ENCODE results near the gene CEACAM1. TPM values are rescaled to one million over a fixed set of nuclear protein-coding genes. Genes with fewer than 3 reads are reported as not detected.
A peak's percentile ranks its signal among the peaks of the same experiment; 100 is the strongest.

The CEACAM1 gene
- total and polyA plus RNA-seq, 2 of the 13 experiments (the other 11 are each of a cell fraction or from before 2014, with no cell fraction given) = 13.5 to 332 TPM

DNA sequence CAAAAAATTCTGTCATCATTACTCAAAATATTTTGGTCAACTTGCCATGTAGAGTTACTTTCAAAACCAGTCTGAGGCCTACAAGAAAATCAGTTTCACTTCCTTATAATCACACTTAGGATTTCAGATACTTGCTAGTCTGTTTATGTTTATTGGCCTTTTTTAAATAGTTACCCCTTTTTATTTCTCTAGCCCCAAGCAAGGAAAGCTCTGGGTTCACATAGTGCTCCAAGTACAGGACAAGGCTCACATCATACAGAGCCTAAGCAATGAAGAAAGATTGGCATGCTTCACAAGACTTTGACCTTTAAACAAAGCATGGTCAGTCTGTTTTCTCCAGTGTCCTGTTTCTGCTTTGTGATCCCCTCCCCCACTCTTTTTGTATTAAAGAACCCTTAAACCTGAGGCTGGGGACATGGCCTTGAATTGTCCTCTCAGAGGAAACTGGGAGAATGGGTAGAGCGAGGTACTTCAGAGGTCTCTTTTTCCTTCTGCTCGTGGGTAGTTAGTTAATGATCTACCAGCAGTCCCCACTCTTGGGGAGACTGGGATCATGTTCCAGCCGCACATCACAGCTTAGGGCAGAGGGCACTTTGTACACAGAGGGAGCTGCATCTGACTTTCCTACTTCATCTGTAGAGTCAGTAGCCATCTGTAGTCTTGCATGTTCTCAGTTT is 30.7 kb downstream of the CEACAM1 start (continued):
- TF ChIP-seq, protein P1, sequence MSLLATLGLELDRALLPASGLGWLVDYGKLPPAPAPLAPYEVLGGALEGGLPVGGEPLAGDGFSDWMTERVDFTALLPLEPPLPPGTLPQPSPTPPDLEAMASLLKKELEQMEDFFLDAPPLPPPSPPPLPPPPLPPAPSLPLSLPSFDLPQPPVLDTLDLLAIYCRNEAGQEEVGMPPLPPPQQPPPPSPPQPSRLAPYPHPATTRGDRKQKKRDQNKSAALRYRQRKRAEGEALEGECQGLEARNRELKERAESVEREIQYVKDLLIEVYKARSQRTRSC (CRISPR knock-in tag; IDR thresholded peaks at IDR 0.05; ENCODE audit: low read depth) = no peak
- no peak for TF ChIP-seq ZNF101 (CRISPR knock-in tag; IDR thresholded peaks at IDR 0.05; ENCODE audit: borderline replicate concordance, low read depth)
- TF ChIP-seq LCORL (IDR thresholded peaks at IDR 0.05) = no peak
- peak; percentile 60 for TF ChIP-seq LCORL (CRISPR knock-in tag; IDR thresholded peaks at IDR 0.05)
- no peak for TF ChIP-seq NAIF1 (CRISPR knock-in tag; IDR thresholded peaks at IDR 0.05; ENCODE audit: borderline replicate concordance)
- TF ChIP-seq ZBTB42 (CRISPR knock-in tag; IDR thresholded peaks at IDR 0.05) = no peak
- TF ChIP-seq NR2F6 (IDR thresholded peaks at IDR 0.05) = peak; percentile 83
- peak; percentile 69 for TF ChIP-seq NR2F6 (CRISPR knock-in tag; IDR thresholded peaks at IDR 0.05)
- TF ChIP-seq IRX3 (CRISPR knock-in tag; IDR thresholded peaks at IDR 0.05; ENCODE audit: borderline replicate concordance, low read depth) = no peak
- TF ChIP-seq ZFP82 (CRISPR knock-in tag; IDR thresholded peaks at IDR 0.05; ENCODE audit: borderline replicate concordance) = no peak
- TF ChIP-seq ZNF644 (CRISPR knock-in tag; IDR thresholded peaks at IDR 0.05; ENCODE audit: low read depth) = peak; percentile 51; the same call in 1 of the 2 replicates
- TF ChIP-seq YEATS4 (CRISPR knock-in tag; IDR thresholded peaks at IDR 0.05; ENCODE audit: borderline replicate concordance) = no peak
- TF ChIP-seq, protein P2, sequence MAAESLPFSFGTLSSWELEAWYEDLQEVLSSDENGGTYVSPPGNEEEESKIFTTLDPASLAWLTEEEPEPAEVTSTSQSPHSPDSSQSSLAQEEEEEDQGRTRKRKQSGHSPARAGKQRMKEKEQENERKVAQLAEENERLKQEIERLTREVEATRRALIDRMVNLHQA (CRISPR knock-in tag; IDR thresholded peaks at IDR 0.05) = no peak
- no peak for TF ChIP-seq MTF2 (CRISPR knock-in tag; IDR thresholded peaks at IDR 0.05; ENCODE audit: borderline replicate concordance)
- TF ChIP-seq REL (CRISPR knock-in tag; conservative IDR thresholded peaks at IDR 0.05) = no peak
- TF ChIP-seq, protein P3, sequence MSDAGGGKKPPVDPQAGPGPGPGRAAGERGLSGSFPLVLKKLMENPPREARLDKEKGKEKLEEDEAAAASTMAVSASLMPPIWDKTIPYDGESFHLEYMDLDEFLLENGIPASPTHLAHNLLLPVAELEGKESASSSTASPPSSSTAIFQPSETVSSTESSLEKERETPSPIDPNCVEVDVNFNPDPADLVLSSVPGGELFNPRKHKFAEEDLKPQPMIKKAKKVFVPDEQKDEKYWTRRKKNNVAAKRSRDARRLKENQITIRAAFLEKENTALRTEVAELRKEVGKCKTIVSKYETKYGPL (CRISPR knock-in tag; IDR thresholded peaks at IDR 0.05) = no peak
- TF ChIP-seq, protein P4, sequence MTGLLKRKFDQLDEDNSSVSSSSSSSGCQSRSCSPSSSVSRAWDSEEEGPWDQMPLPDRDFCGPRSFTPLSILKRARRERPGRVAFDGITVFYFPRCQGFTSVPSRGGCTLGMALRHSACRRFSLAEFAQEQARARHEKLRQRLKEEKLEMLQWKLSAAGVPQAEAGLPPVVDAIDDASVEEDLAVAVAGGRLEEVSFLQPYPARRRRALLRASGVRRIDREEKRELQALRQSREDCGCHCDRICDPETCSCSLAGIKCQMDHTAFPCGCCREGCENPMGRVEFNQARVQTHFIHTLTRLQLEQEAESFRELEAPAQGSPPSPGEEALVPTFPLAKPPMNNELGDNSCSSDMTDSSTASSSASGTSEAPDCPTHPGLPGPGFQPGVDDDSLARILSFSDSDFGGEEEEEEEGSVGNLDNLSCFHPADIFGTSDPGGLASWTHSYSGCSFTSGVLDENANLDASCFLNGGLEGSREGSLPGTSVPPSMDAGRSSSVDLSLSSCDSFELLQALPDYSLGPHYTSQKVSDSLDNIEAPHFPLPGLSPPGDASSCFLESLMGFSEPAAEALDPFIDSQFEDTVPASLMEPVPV (CRISPR knock-in tag; IDR thresholded peaks at IDR 0.05) = no peak
- no peak for TF ChIP-seq RBFOX2 (IDR thresholded peaks at IDR 0.05; ENCODE audit: low read depth, low read length)
- no peak for TF ChIP-seq ZFP41 (CRISPR knock-in tag; IDR thresholded peaks at IDR 0.05; ENCODE audit: borderline replicate concordance)
- TF ChIP-seq ZNF766 (CRISPR knock-in tag; IDR thresholded peaks at IDR 0.05; ENCODE audit: borderline replicate concordance) = no peak
- 0 out of 2 replicates have a peak, but pooled peaks have one; percentile 57 for TF ChIP-seq ZNF614 (CRISPR knock-in tag; IDR thresholded peaks at IDR 0.05; ENCODE audit: borderline replicate concordance)
- TF ChIP-seq SALL1 (CRISPR knock-in tag; IDR thresholded peaks at IDR 0.05) = peak; percentile 88
- no peak for TF ChIP-seq CCAR2 (optimal IDR thresholded peaks at IDR 0.05; ENCODE audit: low read depth, low read length)
- TF ChIP-seq, protein P5, sequence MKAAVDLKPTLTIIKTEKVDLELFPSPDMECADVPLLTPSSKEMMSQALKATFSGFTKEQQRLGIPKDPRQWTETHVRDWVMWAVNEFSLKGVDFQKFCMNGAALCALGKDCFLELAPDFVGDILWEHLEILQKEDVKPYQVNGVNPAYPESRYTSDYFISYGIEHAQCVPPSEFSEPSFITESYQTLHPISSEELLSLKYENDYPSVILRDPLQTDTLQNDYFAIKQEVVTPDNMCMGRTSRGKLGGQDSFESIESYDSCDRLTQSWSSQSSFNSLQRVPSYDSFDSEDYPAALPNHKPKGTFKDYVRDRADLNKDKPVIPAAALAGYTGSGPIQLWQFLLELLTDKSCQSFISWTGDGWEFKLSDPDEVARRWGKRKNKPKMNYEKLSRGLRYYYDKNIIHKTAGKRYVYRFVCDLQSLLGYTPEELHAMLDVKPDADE (CRISPR knock-in tag; IDR thresholded peaks at IDR 0.05) = no peak
- TF ChIP-seq, protein P6, sequence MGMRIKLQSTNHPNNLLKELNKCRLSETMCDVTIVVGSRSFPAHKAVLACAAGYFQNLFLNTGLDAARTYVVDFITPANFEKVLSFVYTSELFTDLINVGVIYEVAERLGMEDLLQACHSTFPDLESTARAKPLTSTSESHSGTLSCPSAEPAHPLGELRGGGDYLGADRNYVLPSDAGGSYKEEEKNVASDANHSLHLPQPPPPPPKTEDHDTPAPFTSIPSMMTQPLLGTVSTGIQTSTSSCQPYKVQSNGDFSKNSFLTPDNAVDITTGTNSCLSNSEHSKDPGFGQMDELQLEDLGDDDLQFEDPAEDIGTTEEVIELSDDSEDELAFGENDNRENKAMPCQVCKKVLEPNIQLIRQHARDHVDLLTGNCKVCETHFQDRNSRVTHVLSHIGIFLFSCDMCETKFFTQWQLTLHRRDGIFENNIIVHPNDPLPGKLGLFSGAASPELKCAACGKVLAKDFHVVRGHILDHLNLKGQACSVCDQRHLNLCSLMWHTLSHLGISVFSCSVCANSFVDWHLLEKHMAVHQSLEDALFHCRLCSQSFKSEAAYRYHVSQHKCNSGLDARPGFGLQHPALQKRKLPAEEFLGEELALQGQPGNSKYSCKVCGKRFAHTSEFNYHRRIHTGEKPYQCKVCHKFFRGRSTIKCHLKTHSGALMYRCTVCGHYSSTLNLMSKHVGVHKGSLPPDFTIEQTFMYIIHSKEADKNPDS (CRISPR knock-in tag; IDR thresholded peaks at IDR 0.05) = 0 out of 2 replicates have a peak, but pooled peaks have one; percentile 38

Measured in HepG2 (cell line).